ENCODE data around the gene GCC2.
"Not testable (repeated sequence)": the region's sequence is repeated elsewhere in the genome, so short reads cannot be mapped to it uniquely, and the experiment has no call there.

Gene GCC2

GRCh38 chr2:108533832-108534583, 85.0 kb downstream of the GCC2 start, which contains the start of gene LIMS1:
Gene LIMS1, plus strand, starts transcription at chr2:108534470. Its CDS starts 93 bp downstream, at chr2:108534563.
- peak; percentile 83 to 84 for DNase-seq

- peak; percentile 23 to 28 for DNase-seq
Measured at GRCh38 chr2:108534584-108535356, 85.8 kb downstream of the GCC2 start.

GRCh38 chr2:108535357-108535631, 86.3 kb downstream of the GCC2 start:
- no peak for DNase-seq

GRCh38 chr2:108536133-108536780, 87.3 kb downstream of the GCC2 start:
- no peak for DNase-seq

GRCh38 chr2:108536911-108537310, 87.9 kb downstream of the GCC2 start:
- no peak for DNase-seq

GRCh38 chr2:108538000-108538625, 89.1 kb downstream of the GCC2 start:
- no peak for DNase-seq

- DNase-seq, result no peak
Measured at GRCh38 chr2:108541451-108541850, 92.4 kb downstream of the GCC2 start.

GRCh38 chr2:108542071-108542470, 93.1 kb downstream of the GCC2 start:
- DNase-seq, result no peak

- no peak for DNase-seq
Measured at GRCh38 chr2:108547606-108548005, 98.6 kb downstream of the GCC2 start.

GRCh38 chr2:108548208-108549003, 99.4 kb downstream of the GCC2 start:
- DNase-seq, result no peak

- no peak for DNase-seq
Measured at GRCh38 chr2:108552566-108552965, 103.6 kb downstream of the GCC2 start.

GRCh38 chr2:108553209-108553919, 104.4 kb downstream of the GCC2 start:
- DNase-seq, result no peak

GRCh38 chr2:108554528-108554927, 105.5 kb downstream of the GCC2 start:
- DNase-seq, result no peak

GRCh38 chr2:108555572-108555971, 106.6 kb downstream of the GCC2 start:
- no peak for DNase-seq

- not testable (repeated sequence) for DNase-seq
Measured at GRCh38 chr2:108556581-108556980, 107.6 kb downstream of the GCC2 start.

Measured in activated CD4-positive, alpha-beta T cell treated with anti-CD3 and anti-CD28 coated beads, Interleukin-2, amount 50 U/mL, for 4 hours (primary cell).